GM21423 (cell line): ENCODE results near the gene APBA1.

Experiments
- ATAC-seq: cut with Tn5 transposase; IDR thresholded peaks from one replicate; pipeline ENCODE4 v1.9.1; 2021; ENCODE audit warnings: mild to moderate bottlenecking, moderate library complexity; ENCODE audit not compliant: unreplicated experiment

APBA1 gene

DNA sequence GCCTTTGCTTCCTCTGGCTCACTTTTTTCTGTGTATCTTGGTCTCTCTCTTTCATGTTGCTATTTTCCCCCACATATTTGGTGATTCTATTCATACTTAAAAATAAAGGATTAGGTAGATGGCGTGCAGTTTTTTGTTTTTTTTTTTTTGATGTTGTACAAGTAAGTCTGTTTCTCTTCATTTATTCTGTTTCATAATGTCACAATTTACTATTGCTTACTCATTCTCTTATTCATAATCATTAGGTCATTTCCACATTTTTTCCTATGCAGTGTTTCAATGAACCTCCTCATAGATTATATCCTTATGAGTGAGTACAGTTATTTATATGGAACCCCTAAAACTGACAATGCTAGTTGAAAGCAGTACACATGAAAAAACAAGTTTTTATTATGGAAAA is 136.3 kb downstream of the APBA1 start:
- no peak for ATAC-seq

DNA sequence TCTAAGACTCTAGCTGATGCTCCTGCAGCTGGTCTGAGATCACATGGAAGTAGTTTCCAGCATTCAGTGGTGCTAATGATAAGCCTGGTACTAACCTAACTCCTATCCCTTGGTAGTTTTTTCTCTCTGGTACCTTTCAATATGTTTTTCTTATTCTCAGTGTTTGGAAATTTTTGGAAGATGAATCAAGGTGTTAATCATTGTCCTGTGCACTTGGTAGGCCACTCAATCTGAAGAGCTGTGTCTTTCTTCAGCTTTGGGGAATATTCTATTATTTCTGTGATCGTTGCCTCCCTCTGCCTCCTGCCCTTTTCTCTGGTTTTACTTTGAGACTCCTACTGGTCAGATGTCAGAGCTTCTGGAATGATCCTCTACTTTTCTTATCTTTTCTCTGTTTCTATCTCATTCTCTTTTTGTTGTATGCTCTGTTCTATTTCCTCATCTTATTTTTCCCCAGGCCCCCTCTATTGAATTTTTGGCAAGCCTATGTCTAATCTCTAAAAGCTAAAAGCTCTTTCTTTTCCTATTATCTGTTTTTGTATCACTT is 136.8 kb downstream of the APBA1 start:
- ATAC-seq, result no peak

DNA sequence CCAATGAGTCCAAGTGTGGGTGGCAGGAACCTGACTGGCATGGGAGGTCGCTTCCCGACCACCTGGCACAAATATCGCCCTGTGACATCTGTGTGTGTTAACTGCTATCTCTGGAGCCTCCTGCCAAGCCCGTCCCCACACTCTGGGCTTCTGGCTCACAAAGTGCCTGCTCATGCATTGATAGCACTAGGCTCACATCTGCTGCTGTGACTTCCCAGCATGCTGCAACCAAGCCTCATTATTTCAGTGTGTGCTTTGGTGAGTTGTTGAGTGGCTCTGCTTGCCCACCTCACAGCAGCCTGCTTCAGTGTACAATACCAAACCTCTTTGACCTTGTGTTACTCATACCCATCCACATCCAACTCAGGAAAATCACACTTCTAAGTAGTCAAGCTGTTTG is 139.8 kb downstream of the APBA1 start:
- no peak for ATAC-seq

DNA sequence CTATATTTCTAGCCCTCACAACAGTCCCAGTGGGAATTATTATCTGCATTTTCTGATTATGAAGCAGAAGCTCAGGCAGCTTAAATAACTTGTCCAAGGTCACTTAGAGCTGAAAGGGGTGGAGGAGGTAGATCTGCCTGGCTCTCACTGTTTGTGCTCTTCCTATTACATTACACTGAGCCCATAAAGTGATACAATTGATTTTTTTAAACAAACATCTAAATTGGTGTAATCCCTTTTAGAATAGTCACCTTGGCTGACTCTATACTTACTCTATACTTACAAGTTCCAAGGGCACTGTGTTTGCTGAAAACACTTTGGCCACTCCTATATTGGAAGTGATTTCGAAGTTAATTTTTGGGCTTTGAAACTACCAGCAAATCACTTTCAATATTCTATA is 144.7 kb downstream of the APBA1 start:
- no peak for ATAC-seq

DNA sequence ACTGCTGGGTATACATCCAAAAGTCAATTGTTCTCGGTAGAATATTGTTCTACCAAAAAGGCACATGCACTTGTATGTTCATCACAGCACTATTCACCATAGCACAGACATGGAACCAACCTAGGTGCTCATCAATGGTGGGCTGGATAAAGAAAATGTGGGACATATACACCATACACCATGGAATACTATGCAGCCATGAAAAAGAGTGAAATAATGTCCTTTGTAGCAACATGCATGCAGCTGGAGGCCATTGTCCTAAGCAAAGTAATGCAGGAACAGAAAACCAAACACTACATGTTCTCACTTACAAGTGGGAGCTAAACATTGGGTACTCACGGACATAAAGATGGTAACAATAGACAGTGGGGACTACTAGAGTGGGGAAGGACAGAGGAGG is 145.5 kb downstream of the APBA1 start:
- ATAC-seq, result no peak

DNA sequence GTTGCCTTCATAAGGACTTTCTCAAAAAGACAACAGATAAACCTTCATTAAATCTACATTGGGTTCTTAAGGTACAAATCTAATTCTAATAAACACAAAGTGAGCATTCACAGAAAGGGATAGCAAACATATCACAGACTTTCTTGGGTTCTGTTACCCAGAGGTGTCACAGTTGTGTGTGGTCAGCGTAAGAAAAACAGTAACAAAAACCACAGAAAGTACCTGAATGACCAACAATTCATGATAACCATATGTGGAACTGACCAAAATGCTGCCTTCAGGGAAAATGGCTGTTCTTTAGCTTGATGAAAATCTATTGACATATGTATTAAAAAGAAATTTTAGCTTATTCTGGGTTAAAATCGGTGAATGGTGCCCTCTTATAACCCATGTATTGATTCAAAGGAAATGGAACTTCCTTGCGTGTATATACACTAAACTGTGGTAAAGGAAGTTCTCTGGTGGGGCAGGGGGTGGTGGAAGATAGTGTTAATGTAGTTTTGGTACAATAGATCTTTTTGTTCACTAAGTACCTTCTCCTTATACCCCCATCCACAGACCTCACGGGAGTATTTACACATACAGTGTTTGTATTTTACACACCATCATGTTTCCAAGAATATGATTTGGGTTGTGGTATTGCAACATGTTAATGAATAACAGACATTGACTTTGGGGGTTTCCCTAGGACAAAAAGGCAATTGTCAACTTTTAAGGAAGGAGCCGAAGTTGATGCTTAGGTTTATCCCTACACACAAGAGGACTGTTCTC is 152.5 kb downstream of the APBA1 start:
- ATAC-seq, result peak; percentile 94

DNA sequence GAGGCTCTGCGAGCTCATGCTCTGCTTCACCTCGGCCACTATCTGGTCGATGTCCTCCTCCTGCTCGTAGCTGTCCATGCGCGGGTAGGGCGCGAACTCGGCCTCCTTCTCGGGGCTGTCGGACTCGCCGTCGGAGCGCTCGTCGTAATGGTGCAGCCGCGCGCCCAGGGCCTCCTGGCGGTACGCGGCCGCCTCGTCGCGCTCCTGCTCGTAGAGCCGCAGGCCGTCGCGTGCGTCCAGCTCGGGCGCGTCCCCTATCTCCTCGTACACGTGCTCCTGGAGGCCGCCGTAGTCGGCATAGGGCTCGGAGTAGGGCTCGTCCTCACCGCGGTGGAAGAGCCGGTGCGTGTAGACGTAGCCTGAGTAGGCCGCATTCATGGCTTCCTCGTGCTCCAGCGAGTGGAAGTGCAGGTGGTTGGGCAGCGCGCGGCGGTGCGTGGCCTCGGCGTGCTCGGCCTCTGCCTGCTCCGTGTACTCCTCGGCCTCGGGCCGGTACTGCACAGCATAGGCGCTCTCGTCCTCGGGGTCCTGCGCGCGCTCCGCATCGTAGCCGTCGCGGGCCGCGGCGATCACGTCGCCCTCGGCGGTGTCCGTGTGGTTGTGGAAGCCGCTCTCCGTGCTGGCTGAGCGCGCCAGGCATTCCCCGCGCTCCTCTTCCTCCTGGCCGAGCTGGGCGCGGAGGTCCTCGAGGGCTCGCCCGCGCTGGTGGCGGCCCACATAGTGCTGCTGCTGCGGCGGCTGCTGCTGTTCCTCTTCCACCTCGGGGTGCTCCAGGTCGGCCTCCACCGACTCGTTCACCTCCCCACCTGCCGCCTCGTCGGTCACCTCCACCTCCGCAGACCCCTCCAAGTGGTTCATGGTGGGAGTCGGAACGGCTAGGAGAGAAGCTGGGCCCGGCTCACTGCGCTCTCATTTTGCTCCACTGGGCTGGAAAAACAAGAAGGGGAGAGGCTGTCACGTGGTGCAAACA is 155.5 kb downstream of the APBA1 start:
- no peak for ATAC-seq

DNA sequence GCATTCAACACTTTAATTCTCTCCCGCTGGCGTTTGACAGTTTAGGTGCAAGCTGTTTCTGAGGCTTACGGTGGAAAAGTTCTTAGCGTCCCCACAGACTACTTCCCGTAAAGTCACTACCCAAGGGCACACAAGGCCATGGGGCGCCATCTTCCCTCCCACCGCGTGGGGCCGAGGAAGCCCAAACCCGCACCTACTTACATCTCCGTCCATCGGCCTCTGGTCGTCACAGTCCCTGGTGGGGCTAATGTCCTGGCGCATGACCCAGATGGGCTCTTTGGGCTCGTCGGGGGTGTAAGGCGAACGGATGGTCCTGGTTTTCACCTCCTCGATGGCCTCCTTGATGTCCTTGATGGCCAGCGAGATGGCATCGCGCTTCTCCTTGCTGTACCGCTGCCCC is 156.4 kb downstream of the APBA1 start:
- no peak for ATAC-seq

DNA sequence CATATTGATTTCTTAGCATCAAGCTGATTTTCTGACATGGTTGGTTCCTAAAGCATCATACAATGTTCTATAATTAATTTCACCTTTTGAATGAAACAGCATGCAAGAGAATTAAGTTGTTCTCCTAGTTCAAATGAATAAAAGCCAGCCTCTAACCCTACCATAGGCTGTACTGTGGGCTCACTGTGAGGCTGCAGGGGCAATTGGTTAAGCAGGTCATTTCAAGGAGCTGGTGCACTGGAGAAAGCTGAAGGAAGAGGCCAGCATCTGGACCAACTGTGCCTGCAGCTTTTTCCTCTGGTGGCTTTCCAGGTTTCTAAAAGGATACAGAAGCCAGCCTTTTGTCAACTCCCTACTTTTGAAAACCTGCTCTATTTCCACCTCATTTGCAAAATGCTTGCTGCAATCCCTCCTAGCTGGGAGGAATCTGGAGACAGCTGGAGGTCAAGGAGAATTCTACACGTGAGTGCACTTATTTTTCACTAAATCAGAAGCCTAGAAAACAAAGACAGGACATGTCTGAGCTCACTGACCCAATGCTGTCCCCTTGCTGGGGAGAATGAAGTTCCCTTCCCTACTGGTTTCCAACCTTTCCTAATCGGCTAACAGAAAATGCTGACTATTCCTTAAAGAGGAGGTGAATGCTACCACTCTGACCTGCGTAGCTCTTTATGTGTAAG is 158.9 kb downstream of the APBA1 start:
- no peak for ATAC-seq

DNA sequence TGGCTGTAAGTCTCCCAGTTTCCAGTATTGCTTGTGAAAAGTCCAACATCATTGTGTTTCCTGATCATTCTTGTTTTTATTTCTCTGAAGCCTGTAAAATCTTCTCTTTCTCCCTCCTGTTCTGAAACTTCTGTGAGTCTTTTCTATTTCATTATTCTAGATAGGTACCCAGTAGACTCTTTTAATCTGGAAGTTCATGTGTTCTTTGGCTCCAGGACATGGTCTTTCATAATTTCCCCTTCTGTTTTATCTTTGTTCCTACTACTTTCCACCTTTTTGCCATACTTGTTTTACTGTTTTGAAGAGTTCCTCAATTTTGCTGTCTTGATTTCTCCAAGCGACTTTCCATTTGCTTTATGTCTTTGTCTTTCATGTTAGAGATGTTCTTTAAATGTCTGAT is 168.1 kb downstream of the APBA1 start:
- ATAC-seq, result no peak

DNA sequence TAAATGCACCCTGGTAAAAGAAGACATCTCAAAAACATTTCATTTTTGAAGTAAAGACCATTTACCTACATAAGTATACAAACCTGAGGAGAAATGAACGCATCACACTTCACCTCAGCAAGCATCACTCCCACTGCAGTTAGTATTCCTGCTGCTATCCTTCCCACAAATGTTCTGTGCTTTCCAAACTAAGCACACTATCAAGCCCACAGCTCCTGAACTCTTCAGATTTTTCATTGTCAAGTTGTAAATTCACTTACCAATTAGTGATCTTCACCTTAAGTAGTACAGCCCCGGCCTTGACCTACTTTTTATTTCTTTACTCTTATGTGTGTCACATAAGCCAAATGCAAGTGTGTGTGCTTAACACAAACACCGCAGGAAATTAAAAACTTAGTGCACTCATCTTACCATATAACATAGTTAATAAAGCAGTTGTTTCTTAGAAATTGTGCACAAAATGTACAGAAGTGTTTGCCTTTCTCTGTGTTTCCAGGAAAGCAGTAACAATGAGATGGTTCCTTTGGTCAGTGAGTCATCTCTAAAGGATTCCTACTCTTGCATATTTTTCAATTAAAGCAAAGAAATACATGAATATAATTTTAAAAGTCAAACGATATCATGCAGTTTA is 169.4 kb downstream of the APBA1 start:
- no peak for ATAC-seq

DNA sequence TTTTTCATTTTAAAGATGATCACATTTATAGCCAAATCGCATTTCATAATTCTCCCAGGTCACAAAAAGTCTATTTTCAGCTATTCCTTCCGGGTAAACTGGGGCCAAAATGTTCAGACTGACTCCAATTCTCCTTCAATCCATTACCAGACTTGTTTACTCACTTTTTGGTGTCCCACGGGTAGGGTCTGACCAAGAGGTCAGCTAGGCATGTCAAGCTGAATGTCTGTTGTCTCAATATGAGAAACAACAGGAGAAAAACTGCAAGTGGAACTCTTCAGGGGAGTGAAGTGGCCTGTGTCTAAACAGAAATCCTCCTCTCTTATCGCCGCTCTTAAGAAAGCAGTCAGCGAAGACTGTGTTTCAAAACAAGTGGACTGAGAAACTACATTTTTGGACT is 171.3 kb downstream of the APBA1 start:
- ATAC-seq, result no peak

DNA sequence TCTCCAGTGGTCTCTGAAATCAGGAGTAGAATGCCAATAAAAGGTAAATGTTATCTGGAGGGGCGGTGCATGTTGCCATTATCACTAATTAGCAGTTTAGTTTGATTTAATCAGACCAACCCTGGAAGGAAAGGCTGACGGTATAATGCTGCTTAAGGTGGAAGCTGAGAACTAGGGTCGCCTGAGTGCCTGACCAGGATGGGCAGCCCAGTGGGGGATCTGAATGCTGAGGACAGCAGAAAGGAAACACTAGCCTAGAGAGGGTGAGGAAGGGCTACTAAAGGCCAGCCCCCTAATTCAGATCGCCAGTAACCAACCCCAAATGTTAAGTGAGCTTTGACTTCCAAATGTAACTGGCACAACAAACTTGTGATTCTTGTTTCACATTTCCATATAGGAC is 172.2 kb downstream of the APBA1 start:
- ATAC-seq, result no peak

DNA sequence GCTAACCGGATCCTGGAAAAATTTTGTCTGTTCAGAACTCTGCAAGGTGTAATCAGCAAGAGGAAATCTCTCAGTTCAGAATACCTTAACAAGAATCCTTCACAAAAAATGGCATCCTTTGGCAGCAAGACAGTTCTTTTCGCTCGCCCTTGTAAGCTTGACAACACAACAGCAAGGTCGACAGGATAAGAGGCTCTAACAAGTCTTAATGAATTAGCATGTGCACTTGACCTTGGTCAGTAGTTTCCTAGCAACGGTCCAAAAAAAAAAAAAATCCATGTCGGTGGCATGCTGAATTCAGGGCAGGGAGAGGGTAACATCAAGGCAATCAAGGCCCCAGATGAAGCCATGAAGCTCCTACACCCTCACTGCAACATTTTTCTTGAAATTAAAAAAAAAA is 172.8 kb downstream of the APBA1 start:
- no peak for ATAC-seq

DNA sequence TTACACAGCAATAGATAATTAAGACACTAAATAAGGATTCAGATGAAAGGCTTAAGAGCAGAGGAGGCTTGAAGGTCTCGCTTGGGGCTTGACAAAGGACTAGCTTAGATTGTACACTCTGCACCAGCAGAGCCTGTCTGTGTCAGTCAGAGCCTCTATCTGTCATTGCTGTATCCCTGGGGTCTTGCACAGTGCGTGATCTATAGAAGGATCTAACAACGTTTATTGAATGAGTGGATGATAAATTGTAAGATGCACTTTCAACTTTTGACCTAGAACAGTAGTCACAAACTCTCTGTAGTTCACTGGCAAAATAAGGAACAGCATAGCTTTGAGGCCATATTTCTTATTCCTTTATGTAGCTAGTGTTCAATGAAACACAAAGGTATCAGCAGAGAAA is 173.7 kb downstream of the APBA1 start:
- ATAC-seq, result no peak

DNA sequence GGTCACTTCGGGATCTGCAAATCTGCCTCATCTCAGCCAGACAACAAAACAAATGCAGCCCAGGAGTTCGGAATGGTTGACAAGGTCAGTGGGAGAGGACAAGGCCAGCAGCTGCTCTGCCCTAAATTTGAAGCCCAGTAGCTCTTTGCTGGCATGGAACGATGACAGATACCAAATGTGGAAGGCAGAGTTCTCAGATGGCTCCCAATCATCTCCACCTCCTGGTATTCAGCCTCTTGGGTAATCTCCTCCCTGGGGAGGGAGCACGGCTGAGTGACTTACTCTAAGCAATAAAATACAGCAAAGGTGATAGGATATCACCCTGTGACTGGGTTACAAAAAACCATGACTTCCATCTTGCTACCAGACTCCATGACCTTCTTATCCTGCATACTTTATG is 174.4 kb downstream of the APBA1 start:
- ATAC-seq, result no peak

DNA sequence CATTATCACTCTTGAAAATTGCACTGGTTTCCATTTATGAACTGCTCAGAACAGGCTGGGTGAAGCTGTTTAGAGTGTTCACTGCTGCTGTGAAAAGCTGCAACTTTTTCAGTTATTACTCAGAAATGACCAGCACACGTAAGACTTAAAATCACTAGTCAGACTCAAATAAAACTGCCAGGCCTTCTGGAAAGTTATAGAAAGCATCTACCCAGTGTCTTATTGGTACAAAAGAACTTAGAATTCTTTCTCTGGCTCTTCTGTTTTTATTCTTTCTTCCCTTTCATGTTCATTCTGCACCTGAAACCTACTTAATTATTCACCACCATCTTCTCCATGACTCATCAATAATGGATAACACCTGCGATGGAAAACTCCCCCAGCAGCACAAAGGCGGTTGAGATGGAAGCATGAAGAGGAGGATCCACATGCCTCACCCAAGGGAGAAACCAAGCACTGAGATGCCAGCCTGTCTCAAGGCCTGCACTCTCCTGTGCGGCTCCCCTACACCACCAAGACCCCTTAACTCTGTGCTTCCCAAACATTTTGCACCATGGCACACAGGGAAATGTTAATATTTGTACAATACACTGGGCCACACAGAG is 175.2 kb downstream of the APBA1 start:
- ATAC-seq, result no peak

DNA sequence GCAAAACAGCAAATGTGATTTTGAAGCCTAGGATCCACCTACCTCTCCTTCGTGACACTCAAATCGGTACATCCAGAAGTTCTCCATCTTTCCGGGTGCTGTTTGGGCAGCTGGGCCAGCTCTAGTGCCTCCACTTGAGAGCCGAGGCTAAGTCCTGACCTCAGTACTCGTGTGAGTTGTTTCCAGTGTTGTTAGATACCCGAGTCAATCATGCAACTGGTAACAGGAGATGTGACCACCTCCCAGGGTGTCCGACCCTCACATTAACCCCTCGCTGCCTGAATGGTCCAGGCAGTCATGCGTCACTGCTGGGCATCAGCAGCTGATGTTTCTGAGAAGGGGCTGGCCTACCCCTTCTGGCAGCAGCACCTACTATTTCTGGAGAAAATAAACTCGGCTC is 176.9 kb downstream of the APBA1 start:
- no peak for ATAC-seq

DNA sequence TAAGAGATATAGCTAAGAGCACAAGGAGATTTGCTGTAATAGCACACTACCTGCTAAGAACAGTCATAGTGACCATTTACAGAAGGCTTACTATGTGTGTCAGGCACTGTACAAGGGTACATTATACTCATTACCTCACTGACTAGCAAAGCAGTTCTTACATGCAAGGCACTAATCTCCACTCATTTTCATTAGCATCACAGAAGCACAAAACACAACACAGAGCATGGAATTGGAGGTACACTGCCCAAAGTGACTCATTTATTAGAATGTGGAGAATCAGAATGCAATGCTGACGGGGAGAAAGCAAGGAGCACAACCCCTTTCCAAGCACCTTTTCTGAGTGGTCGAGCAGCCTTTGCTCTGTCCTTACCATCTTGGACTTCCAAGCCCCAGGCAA is 177.4 kb downstream of the APBA1 start:
- no peak for ATAC-seq

DNA sequence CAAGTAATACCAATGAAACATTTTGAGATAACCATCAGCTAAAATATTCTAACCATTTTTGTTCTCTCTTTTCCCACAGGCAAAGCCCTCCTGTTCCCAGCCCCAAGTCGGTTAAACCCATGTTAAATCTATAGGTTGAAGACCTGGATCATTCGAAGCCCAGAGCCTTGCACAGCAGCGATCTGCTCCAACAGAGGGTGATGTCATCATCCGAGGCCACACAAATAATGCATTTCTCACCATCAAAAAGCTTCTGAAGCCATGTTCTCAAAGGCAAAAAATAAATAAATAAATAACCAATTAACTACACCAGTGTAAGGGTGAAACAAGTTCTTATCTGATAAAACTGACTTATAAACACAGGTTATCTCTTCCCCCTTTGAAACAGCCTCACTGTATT is 178.0 kb downstream of the APBA1 start:
- ATAC-seq, result no peak
